Measurements from ENCODE around the gene PPM1L.

The PPM1L gene

DNA sequence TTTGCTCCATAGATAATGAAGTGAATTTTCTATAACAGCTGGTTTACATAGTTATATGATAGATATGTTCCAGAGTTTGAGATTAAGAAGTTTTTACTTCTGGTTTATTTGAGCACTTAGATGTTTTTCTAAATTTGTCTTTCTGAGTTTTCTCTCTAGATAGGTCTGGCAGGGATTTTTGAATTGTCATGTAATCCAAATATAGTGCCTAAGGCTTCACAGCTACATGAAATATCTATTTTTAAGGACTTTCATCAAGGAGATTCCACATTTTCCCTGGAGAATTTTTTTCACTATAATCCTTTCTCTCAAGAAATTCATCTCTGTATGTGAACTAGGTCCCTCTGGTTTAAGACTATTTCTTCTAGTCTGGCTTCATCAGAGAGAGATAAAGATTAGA lies 12.0 kb downstream of the PPM1L start:
- DNase-seq = no peak

DNA sequence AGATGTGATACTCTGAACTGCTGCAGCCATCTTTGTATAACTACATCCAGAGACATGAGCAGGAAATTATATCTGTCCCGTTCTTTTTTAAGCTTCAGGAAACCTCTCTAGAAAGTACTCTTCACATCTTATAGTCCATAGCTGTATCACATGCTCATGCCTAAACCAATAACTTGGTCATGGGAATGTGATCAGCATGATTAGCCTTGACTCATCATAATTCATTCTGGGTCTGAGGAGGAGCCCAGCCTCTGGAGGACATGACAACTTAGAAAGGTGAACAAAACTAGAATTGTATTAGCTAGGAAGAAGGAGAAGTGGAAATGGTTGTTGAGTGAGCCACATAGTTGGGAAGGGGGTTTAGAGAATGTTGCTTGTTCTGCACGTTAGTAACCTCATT lies 12.9 kb downstream of the PPM1L start:
- no peak for DNase-seq

DNA sequence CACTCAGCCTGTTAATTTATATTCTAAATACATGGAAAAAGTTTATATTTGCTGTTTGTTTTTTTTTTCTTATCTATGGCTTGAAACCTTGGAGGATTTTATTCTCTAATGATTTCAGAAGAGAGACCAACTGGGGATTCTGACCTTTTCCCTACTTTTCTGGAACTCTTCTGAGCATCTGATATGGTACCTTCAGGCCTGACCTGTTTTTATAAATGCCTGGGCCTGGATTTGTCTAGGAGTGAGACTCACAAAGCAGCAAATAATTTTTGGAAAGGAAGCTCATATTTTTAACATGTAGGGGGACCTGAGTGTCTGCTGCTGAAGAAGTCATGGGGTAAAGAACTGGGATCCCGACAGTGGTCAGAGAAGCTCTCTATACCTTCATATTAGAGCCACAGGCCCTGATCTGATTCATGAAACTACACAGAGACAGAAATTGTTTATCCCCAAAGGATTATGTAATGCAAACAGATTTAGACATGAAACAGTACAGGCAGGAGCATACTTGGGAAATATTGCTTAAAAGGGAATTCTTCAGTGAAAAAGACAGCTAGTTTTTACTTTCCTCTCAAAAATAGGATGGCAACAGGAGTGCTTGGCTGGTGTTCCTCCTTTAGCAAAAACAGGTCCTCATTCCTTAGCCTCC lies 15.9 kb downstream of the PPM1L start:
- no peak for DNase-seq

DNA sequence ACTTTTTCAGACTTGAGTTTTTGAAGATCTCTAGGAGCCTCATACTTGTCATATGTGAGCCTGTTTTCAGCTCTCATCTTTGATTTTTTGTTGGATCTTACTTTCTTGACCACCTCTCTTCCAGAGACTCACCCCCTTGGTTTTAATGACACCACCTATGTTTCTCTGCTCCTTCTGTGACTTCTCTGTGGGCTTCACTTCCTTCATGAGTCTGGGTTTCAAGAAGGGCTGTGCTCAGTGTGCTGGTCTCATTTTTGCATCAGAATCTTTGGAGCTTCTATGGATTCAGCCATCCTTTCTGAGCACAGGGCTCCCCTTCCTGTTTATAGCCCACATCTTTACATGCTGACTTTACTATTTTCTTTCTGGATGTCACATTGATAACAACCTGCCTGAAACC lies 17.7 kb downstream of the PPM1L start:
- no peak for DNase-seq

DNA sequence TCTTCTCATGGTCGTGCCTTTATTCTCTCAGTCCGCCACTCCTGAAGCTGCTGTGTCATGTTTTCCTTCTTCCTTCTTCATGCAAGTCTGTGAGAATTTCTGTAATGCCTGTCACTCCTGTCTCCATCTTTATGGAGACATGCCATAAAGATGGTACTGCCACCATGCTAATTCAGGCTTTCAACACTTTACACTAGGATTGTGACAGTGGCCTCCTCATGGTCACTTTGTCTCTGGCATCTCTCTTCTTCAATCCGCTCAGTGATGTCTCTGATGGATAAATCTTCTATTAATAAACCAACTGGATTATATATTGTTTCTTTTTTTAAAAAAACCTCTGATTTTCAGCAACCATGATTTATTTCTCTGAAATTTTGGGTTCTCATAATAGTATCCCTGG lies 18.1 kb downstream of the PPM1L start:
- no peak for DNase-seq

DNA sequence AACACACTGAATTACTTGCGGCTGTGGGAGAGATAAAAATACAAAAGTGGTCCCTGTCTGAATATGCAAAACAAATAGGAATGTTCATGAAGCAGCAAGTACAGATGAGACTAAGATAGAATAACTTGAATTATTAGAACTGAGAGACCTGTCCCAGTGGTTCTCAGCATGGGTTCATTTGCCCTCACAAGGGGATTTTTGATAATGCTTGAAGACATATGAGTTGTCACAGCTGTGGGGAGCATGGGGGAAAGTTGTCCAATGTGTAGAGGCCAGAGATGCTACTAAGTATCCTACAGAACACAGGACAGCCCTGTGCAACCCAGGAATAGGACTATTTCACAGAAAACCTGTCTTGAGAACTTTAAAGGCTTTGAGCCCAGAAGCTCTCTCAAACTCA lies 22.4 kb downstream of the PPM1L start:
- no peak for DNase-seq

DNA sequence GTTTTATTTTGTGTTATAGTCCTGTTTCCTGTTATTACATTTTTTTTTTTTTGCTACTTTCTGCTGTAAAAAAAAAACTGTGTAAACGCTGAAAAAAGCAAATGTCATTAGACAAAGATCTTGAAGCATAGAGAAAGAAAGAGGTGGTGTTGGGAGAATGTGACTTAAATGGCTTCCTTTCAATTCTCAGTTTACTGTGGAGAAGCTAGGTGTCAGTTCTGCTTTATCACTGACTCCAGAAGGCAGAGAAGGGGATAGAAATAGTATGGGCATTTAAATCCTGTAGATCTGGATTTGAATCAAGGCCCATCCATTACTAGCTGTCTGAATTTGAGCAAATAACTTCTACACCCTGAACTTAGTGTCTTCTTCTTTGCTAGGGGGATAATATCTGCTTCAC lies 23.0 kb downstream of the PPM1L start:
- no peak for DNase-seq

DNA sequence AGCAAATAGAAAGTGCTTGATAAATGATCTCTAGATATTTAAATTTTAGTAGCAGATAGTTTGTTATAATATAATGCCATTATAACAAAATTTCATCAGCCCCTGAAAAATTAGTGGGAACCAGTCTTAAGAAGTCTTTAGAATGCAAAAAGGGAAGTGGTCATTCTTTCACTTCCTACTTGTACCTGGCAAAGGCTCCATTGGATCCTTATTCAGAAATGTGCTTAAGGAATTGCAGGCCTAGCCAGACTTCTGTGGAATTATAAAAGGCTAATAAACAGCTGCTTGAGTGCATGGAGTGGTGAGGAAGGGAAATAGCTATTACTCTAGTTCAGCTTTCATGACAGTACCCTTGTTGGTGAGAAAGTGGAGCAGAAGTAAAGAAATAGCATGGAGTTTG lies 24.2 kb downstream of the PPM1L start:
- no peak for DNase-seq

DNA sequence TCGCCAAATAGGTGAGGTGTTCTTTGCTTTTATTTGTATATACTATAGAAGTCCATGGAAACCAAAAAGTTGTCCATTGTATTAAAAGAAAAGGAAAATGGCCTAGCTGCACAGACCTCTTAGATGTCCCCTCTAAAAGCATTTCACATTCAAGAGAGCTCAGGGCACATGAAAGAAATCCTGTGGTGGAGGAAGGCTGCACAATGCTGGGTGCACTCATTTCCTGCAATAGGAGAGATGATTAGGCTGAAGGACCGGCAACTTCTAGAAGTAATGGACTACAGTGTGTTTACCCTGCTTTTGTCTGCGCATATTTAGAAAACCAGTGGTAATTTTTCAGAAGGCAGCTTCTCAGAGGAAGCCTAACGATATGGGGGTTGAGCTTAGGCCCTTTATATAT lies 25.4 kb downstream of the PPM1L start:
- DNase-seq = no peak

DNA sequence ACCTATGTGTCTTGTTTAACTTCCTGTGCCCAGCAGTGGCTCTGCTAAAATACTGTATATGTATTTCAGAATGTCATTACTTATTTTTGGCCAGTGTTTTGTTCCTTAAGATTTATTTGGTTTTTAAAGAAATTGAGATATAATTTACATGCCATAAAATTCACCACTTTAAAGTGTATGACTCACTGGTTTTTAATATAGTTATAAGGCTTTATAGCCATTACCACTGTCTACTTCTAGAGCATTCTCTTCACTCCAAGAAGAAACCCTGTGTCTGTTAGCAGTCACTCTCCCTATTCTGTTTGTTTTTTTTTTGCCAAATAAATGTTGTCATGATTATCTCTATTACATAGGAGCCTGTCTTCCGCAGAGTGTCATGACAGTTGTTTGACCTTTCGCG lies 25.8 kb downstream of the PPM1L start:
- DNase-seq = no peak

DNA sequence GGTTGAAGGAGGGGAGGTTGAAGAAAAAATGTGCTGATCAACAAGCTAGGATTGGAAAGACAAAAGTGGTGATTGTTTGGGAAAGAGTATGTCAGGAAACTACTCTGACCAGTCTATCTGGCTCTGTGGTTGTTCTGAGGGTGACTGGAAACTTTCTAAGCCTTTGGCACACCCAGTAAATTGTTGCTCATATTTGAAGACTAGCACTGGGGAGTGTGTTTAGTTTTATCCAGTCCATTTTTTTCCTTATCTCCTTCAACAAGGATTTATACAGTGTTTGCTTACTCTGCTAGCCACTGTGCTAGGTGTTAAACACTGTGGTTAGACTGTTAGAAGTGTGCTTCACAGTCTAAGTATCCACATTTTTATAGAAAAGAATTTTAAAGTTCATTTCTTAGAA lies 28.8 kb downstream of the PPM1L start:
- DNase-seq = no peak

DNA sequence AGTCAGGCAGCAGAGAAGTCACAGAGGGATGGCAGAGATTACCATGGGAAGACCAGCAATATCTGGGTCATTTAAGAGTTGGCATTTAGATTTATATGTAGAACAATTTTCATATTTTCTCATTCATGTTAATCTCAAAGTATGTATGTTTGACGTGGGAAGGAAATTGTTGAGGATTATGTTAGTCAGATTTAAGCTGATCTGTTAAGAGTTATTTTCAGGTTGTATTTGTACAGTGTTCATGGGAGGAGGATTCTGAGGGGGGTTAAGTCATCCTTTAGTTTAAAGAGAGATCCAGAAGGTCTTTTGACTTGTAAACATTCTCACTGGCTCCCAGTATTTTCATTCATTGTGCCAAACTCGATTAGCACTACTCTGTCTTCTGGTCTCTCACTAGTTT lies 34.7 kb downstream of the PPM1L start:
- no peak for DNase-seq

DNA sequence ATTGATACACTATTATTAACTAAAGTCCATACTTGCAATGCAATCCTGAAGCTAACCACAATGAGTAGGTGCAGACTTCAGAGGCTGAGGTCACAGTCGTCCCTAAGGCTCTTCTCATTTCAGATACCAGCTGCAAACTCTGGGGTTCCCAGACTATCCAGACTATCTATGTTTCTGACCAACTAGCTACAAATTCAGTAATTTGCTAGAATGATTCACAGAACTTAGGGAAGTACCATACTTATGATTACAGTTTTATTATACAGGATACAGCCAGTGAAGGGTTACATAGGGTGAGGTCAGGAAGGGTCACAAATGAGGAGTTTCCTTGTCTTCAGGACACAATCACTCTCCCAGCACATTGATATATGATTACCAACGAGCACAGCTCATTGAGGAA lies 36.5 kb downstream of the PPM1L start:
- no peak for DNase-seq

DNA sequence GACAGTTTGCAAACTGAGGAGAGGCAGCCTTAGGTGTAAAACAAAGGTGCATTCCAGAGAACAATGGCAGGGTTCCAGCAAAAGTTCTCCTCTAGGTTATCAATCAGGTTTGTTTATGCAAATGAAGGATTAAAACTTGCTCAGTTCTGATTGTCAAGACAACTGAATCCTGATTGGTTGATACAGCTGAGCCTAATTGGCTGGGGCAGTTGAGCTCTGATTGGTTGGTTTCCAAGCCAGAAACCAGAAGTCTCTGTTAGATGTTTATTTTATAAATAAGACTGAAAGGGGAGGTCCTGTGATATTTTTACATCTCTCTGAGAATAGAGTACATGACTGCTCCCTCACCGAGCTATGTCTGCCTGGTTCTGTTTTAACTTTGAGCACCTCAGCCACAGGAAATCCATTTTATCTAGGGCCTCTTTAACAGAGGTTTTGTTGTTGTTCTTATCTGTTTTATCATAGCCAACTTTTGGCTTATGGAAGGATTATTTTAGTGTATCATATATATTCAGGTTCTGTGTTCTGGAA lies 37.8 kb downstream of the PPM1L start:
- DNase-seq = no peak

DNA sequence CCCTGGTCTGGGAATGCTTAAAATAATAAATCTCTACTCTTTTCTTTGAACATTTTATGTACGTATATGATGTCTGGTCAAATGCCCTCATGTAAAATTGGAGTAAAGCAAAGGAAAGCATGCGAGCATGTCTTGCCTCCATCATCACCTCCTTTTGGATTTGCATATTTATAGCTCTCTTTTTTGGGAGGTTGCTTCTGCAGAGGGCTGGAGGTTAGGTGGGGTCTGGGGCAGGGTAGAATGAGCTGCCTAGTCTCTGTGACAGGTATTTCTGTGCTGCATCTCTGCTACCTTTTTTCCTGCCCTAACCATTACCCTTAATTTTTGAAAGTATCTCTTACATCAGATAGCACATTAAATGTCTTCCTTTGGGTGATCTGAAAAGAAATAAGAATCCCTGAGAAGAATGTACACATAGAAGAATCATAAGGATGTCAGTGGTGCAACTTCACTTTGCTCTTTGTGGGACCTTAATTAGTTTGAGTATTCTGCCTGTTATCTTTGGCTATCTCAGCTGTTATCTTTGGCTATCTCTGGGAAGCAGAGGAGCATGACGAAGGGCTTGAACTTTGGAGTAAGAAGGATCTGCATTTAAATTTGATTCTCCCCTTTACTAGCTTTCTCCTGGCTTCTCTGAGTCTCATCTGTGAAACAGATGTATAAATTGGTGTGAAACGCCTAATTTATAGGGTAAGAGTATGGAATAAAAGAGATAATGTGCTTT lies 40.2 kb downstream of the PPM1L start:
- DNase-seq = no peak

DNA sequence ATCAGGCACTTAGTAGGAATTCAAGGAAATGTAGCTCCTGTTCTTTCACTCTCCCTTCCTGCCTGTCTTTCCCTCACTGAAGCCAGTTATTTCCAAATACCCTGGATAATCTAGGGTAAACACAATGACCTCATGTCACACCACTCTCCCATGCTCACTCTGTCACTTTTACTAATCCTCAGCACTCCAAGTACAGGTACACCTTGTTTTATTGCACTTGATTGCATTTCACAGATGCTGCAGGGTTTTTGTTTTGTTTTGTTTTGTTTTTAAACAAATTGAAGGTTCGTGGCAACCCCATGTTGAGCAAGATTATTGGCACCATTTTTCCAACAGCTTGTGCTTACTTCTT lies 40.8 kb downstream of the PPM1L start:
- no peak for DNase-seq

DNA sequence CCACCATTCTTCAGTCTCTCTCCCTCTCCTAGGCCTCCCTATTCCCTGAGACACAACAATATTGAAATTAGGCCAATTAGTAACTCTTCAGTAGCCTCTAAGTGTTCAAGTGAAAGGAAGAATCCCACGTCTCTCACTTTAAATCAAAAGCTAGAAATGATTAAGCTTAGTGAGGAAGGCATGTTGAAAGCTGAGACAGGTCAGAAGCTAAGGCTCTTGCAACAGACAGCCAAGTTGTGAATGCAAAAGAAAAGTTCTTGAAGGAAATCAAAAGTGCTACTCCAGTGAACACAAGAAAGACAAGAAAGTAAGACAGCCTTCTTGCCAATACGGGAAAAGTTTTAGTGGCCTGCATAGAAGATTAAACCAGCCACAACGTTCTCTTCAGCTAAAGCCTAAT lies 41.3 kb downstream of the PPM1L start:
- no peak for DNase-seq

DNA sequence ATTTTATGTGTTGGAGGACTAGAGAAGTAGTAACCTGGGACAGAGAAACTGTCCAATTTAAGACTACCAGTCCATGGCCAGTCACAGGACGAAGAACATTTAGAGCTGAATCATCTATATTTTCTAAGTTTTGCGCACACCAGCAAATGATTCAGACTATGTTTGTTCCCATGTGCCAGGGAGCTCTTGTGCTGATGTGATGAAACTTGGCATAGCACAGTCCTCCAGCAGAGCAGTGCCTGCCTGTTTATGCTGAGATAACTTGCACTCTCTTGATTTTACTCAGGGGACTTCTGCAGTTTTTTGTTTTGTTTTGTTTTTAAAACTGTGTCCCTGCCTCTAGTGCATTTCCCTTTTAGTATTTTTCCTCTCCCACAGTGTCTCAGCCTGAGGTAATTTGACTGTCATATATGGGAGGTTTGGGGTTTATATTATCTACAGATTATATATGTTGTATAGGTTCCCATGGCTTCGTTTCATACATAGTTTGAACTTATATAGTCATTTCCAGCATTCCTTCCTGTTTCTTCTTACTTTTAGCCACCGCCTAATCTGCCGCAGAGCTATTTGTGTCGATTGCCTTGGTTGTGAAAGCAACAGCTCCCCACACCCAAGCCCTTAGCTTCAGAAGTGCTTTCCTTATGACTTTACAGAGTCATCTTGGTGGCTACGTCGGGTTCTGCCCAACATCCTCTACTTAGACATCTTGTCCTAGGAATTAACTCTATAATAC lies 45.5 kb downstream of the PPM1L start:
- peak; percentile 61 for DNase-seq

DNA sequence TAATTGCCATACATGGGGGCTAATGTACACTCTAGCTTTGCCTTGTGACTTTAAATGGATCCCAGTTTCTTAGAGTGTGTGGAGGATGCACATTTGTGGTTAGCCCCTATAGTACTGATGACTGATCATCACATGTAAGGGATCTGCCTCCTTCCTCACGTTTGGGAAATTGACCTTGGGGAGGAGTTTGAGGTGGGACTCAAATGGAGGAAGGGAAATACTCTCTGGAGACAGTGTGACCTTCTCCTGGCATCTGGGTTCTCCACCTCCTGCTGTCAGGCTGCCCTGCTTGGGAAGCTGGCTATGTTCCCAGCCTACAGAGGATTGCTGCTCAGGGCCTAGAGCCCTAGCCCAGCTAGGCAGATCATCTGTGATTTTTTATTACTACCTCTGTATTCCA lies 48.7 kb downstream of the PPM1L start:
- no peak for DNase-seq

DNA sequence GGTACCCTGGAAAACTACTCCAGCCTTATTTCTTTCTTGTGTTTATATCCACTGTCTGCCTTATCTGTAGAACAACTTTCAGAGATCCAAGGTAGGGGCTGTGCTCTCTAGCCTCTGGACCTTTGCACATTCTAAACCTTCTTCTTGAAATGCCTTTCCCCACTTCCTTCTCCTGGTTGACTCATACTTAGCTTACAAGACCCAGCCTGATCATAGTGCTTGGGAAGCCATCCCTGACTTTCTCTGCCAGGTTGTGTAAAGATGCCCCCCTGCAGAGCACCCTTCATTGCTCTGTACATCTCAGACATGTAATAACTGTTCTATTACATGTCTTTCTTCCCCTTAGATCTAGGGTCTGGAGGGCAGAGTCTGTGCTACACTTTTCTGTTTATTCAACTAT lies 50.1 kb downstream of the PPM1L start:
- DNase-seq = no peak

DNA sequence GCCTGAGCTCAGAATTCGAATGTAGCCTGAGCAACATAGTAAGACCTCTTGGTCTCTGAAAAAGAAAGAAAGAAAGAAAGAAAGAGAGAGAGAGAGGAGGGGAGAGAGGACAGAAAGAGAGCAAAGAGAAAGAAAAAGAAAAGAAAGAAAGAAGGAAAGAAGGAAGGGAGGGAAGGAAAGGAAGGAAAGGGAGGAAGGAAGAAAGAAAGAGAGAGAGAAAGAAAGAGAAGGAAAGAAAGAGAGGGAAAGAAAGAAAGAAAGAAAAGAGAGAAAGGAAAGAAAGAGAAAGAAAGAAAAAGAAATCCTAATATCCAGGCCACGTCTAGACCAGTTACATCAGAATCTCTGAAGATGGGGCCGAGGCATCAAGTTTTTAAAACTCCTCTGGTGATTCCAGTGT lies 50.7 kb downstream of the PPM1L start:
- DNase-seq = no peak

DNA sequence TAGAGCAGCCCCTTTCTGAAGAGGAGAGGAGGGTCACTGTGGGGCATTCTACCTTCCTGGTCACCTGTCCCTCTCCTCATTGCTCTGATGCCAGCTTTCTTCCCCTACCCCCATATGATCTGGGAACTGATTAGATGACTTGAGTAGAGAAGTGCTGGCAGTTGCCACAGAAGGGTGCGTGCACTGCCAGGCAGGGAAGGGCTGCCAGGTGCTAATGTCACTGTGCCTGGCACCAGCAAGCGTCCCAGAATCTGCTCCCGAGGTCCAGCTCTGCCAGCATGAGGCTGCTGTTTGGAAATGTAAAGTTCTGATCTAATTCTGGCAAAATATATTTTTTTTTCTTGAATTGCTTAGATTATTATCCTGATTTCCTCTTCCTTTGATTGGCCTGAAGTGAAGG lies 52.8 kb downstream of the PPM1L start:
- no peak for DNase-seq

DNA sequence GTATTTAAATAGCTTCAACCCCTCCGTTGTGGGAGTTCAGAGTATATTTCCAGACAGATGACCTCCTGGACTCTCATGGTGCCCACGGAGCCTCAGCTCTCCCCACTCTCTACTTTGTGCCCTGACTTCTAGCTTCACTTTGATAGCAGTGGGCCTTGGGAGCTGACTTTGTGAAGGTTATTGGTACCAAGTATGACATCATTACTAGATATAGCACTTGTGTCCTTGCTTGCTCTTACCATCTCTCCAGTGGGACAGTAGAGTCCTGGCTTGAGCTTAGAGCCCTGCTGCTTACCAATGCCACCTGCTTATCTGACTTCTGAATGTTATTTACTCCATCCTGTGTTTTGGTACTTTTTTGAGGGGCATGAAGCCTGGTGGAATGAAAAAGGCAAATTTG lies 53.4 kb downstream of the PPM1L start:
- DNase-seq = no peak

Measured in activated CD4-positive, alpha-beta T cell treated with anti-CD3 and anti-CD28 coated beads for 48 hours (primary cell).